ENCODE measurements around the gene C19orf81.

Gene C19orf81

GRCh38 chr19:50629801-50630200 lies 19.4 kb upstream of the C19orf81 start:
- no peak for DNase-seq

- DNase-seq: no peak
Observed at GRCh38 chr19:50632151-50632835, 17.0 kb upstream of the C19orf81 start.

GRCh38 chr19:50633359-50633758 lies 15.9 kb upstream of the C19orf81 start:
- DNase-seq: no peak

- no peak for DNase-seq
Observed at GRCh38 chr19:50633973-50634372, 15.3 kb upstream of the C19orf81 start.

- no peak for DNase-seq
Observed at GRCh38 chr19:50636317-50637085, 12.7 kb upstream of the C19orf81 start.

GRCh38 chr19:50638600-50638999 lies 10.6 kb upstream of the C19orf81 start:
- DNase-seq: no peak

GRCh38 chr19:50639121-50640112 lies 9.8 kb upstream of the C19orf81 start, which contains the start of gene SYT3:
Gene SYT3, minus strand, starts transcription at chr19:50639881. Its CDS starts 2,470 bp downstream, at chr19:50637411.
- DNase-seq: peak; percentile 8

GRCh38 chr19:50640368-50640767 lies 8.9 kb upstream of the C19orf81 start:
- no peak for DNase-seq

GRCh38 chr19:50644315-50644915 lies 4.8 kb upstream of the C19orf81 start:
- no peak for DNase-seq

- DNase-seq: no peak
Observed at GRCh38 chr19:50645107-50645506, 4.1 kb upstream of the C19orf81 start.

- no peak for DNase-seq
Observed at GRCh38 chr19:50646074-50646807, 3.0 kb upstream of the C19orf81 start.

GRCh38 chr19:50647879-50648615 lies 1.2 kb upstream of the C19orf81 start:
- DNase-seq: no peak

- DNase-seq: no peak
Observed at GRCh38 chr19:50648659-50649058, 586 bp upstream of the C19orf81 start.

- no peak for DNase-seq
Observed at GRCh38 chr19:50651174-50651573, 1.9 kb downstream of the C19orf81 start.

GRCh38 chr19:50652722-50653121 lies 3.5 kb downstream of the C19orf81 start:
- no peak for DNase-seq

GRCh38 chr19:50654882-50655281 lies 5.6 kb downstream of the C19orf81 start:
- DNase-seq: no peak

GRCh38 chr19:50657222-50657669 lies 8.0 kb downstream of the C19orf81 start:
- no peak for DNase-seq

GRCh38 chr19:50657712-50658440 lies 8.6 kb downstream of the C19orf81 start:
- DNase-seq: peak; percentile 44

GRCh38 chr19:50658441-50659317 lies 9.4 kb downstream of the C19orf81 start:
- no peak for DNase-seq
